HG03139 (cell line): Measurements from ENCODE around the gene RNF11.

Experiments
- ATAC-seq: cut with Tn5 transposase; IDR thresholded peaks from one replicate; pipeline ENCODE4 v1.9.1; 2021; ENCODE audit not compliant: unreplicated experiment

RNF11 gene

GRCh38 chr1:51294566-51295184, 58.6 kb downstream of the RNF11 start:
- ATAC-seq = no peak

DNA sequence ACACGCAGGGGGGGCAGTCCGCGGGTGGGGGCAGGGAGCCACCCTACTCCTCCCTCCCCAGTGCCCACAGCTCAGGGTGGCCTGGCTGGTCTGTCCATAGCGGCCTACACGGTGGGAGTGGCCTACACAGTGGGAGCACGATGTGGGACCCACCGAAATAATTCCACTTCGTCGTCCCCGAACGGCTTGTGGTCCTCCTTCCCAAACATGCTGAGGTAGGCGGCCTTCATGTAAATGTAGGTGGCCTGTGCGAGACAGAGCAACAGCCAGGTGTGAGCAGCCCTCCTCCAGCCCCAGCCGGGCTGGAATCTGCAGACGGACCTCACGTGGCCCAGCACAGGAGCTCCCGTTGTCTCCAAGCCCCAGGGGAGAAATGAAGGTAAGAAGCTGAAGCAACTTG, 59.9 kb downstream of the RNF11 start:
- no peak for ATAC-seq

DNA sequence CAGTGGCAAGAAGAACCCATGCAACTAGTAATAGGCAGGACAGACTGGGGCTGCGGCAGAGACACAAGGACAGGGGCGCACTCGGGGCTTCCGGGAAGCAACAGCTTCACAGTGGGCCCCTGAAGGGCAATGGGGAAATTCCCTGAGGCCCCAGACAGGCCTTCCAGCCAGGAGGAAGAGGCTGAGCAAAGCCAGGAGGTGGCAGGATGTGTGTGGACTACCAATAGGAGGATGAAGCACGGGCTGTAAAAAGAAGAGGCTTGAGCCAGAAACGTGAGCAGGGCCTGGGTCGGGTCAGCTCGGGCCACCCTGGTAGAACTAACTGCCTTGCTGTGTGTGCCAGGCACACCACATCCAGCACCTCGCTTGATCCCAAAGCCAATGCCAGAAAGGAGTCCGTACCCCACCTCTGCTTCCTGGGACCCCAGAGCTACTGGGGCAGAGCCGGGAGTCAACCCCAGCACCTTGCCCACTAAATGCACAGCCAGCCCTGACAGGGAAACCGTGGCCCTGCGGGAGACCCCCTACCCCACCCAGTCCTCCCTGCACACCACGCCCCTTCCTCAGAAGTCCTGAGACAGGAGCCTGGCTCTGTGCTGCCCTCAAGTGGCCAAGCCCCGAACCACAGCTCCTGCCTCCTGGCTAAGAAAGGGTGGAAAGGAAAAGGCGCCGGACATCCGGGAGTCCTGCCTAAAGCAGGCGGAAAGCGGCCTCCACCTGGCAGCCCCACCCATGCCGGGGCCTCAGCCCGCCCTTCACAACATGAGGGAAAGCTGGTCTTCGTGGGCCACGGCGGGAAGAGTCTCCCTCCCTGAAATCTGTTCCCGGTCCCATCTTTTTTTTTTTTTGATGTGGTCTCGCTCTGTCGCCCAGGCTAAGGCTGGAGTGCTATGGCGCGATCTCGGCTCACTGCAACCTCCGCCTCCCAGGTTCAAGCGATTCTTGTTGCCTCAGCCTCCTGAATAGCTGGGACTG, 60.6 kb downstream of the RNF11 start:
- ATAC-seq = no peak

- ATAC-seq = no peak
Measured at GRCh38 chr1:51297401-51298321, 61.6 kb downstream of the RNF11 start.

- ATAC-seq = no peak
Measured at GRCh38 chr1:51298322-51298705, 62.2 kb downstream of the RNF11 start.

GRCh38 chr1:51299185-51299885, 63.3 kb downstream of the RNF11 start:
- no peak for ATAC-seq

GRCh38 chr1:51299981-51300670, 64.1 kb downstream of the RNF11 start:
- ATAC-seq = no peak

- ATAC-seq = no peak
Measured at GRCh38 chr1:51301152-51301843, 65.2 kb downstream of the RNF11 start.

- no peak for ATAC-seq
Measured at GRCh38 chr1:51301844-51302162, 65.7 kb downstream of the RNF11 start.

- ATAC-seq = no peak
Measured at GRCh38 chr1:51302270-51302669, 66.2 kb downstream of the RNF11 start.

DNA sequence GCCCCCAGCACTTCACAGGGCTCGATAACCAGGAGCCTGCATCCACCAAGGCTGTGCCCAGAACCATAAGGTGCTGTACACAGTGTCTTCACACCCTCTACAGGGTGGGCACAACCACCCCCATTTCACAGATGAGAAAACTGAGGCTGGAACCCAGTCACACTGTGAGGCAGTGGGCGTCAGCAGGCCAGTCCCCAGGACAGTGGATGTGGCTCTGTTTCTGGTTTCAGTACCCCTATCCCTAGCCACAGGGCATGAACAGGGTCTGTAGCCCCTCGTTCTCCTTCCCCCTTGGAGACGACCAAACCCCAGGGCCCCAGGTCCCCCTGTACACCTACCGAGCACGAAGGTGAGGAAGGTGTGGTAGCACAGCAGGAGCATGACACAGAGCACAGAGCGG, 66.7 kb downstream of the RNF11 start:
- no peak for ATAC-seq

- no peak for ATAC-seq
Measured at GRCh38 chr1:51303315-51303714, 67.2 kb downstream of the RNF11 start.

DNA sequence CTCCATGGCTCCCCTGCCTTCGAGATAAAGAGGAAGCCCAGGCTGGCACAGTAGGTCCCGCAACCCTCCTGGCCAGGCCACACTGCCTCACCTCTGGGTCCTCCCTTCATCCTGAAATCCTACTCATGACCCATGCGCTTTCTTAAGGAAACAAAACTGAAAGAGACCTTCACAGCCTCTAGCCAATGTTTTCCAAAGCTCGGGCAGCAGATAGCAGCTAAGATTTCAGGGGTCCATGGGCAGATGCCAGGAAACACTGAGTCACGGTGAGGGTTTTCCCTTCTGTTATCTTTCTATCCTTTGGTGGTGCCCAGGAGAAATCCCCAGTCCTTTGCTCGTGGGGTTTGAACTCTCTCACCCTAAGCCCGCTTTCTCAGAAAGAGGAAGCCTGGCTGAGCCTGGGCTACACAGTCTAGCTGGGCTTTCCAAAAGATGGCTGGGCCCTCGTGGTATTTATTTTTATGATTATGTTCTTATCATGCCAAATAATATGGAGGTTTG, 67.7 kb downstream of the RNF11 start:
- ATAC-seq = no peak

DNA sequence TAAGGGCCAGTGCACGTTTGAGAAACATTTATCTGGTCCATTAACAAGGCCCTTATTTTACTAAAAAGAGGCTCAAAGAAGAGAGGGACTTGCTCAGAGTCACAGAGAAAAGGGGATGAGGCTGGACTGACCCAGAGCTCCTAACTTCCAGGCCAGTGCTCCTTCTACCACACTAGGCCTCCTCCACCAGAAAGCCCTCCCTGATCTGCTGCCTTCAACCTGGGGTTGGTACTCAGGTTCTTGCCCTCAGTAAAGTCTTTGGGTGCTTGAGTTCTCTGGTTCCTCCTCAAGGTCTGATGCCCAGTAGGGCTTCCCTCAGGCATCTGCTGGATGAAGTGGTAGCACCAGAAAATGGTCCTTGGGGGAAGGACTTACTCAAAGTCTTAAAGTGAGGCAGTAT, 68.3 kb downstream of the RNF11 start:
- no peak for ATAC-seq

DNA sequence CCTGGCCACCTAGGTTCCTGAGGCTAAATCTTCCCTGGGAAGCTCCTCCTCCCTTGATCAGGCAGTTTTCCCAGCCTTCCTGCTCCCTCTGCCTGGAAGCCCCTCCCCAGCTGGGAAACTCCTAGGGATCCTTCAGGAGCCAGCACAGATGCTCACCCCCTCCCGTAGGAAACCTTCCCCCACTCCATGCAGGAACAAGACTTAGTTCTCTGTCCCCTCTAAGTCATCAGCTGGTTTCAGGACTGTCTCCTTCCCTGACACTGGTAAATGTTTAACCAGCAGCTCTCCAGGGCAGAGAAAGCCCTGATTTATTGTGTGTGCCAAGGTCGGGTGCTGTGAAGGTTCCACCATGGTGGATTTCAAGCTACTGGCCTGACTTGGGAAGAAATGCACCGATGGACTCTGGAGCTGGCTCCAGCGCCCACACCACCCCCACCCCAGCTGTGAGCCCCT, 69.3 kb downstream of the RNF11 start:
- no peak for ATAC-seq

DNA sequence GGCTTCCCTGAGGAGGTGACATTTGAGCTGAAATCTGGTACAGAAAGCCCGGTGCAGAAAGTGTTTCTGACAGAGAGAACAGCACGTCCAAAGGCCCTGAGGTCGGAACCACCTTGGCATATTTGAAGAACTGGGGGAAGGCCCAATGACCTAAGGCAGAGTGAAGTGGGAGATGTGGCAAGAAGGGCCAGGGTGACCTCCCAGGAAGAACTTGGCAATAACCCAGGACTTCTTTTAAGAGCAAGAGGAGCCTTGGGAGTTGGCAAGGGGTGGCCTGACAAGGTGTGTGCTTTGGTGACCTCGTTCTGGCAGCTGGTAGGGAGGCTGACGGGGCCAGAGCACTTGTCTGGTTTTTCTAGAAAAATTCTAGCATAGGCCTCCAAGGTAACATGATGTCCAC, 70.9 kb downstream of the RNF11 start:
- no peak for ATAC-seq

GRCh38 chr1:51308636-51309035, 72.6 kb downstream of the RNF11 start:
- no peak for ATAC-seq

- ATAC-seq = no peak
Measured at GRCh38 chr1:51309291-51309690, 73.2 kb downstream of the RNF11 start.

- no peak for ATAC-seq
Measured at GRCh38 chr1:51310871-51311613, 75.0 kb downstream of the RNF11 start.
